ENCODE results near the gene OSGIN1. TPM values are rescaled to one million over a fixed set of nuclear protein-coding genes. Genes with fewer than 3 reads are reported as not detected.

OSGIN1 gene
- total and polyA plus RNA-seq, 2 of the 8 experiments (the other 6 are each of a cell fraction or from before 2014, with no cell fraction given): 0.58 to 0.76 TPM

GRCh38 chr16:83908798-83909197 lies 44.2 kb upstream of the OSGIN1 start:
- Histone ChIP-seq H3K18ac (ENCODE audit: extremely low read depth, low read length) (no peak overlapping the region), H4K20me1 (replicated peaks in 1 of 2; ENCODE audit: control insufficient read depth in 1 of 2, insufficient read depth in 2 of 2, low read length in 2 of 2) (peaks cover 0 to 6% of the 10 kb centered on the region in 2 experiments), H2BK15ac (ENCODE audit: low read length) (no peak overlapping the region), H3K4me2 (ENCODE audit: insufficient read depth in 1 of 2, low read depth in 2 of 2, low read length in 2 of 2) (no peak overlapping the region), H3K36me3 (ENCODE audit: control insufficient read depth in 2 of 4, insufficient read depth in 4 of 4, low read length in 3 of 4) (peaks cover 5 to 17% (median 7%) of the 10 kb centered on the region in 4 experiments; a peak in 5 of 8 replicates), H3K9me3 (ENCODE audit: insufficient read depth in 2 of 2, low read depth in 1 of 2, low read length in 1 of 2) (no peaks in the 10 kb centered on the region), H3K23ac (ENCODE audit: insufficient read length) (no peak overlapping the region), H3K23me2 (ENCODE audit: low read depth, low read length) (no peaks in the 10 kb centered on the region), H3K79me1 (ENCODE audit: low read depth, low read length) (peaks cover 2% of the 10 kb centered on the region; the same call in 1 of the 2 replicates), H2BK120ac (replicated peaks; ENCODE audit: low read depth, low read length) (no peak overlapping the region), H4K5ac (ENCODE audit: insufficient read length, low read depth, low read length) (no peak overlapping the region), H2BK20ac (ENCODE audit: low read length) (no peak overlapping the region), H3K9ac (replicated peaks in 1 of 4; ENCODE audit: extremely low read depth in 1 of 4, low read depth in 3 of 4, low read length in 3 of 4) (no peak overlapping the region), H2AFZ (ENCODE audit: low read length) (no peak overlapping the region), H3K4me1 (replicated peaks in 1 of 4; ENCODE audit: control insufficient read depth in 3 of 4, insufficient read depth in 4 of 4, low read length in 3 of 4) (peaks cover 0 to 5% (median 2%) of the 10 kb centered on the region in 4 experiments; a peak in 4 of 7 replicates), H3K4ac (replicated peaks; ENCODE audit: insufficient read length, low read depth, low read length) (no peak overlapping the region), H2BK12ac (ENCODE audit: low read depth, low read length) (no peak overlapping the region), H4K8ac (ENCODE audit: extremely low read depth, insufficient read depth, low read length) (no peak overlapping the region), H3K4me3 (ENCODE audit: extremely low read depth in 1 of 4, insufficient read depth in 2 of 4, low read depth in 3 of 4, low read length in 4 of 4) (no peak overlapping the region), H3K27ac (ENCODE audit: low read depth, low read length) (no peak overlapping the region), H4K91ac (replicated peaks; ENCODE audit: insufficient read length, low read length) (no peak overlapping the region), H2AK5ac (ENCODE audit: low read depth, low read length) (no peak overlapping the region), H3K27me3 (replicated peaks in 1 of 4; ENCODE audit: control insufficient read depth in 3 of 4, extremely low read depth in 1 of 4, insufficient read depth in 3 of 4, low read length in 3 of 4) (no peaks in the 10 kb centered on the region), H2BK5ac (ENCODE audit: low read depth, low read length) (no peak overlapping the region), H3K56ac (replicated peaks; ENCODE audit: insufficient read length, low read depth, low read length) (no peak overlapping the region), H3K79me2 (ENCODE audit: control insufficient read depth in 1 of 2, insufficient read depth in 2 of 2, low read length in 2 of 2) (peaks cover 0 to 7% of the 10 kb centered on the region in 2 experiments; a peak in 2 of 4 replicates), H3K14ac (ENCODE audit: insufficient read length) (no peak overlapping the region)
- DNase-seq (ENCODE audit: low read depth in 1 of 2, low spot score in 2 of 2): no peak
- TF ChIP-seq TEAD4 (IDR thresholded peaks at IDR 0.05; ENCODE audit: low read depth, low read length) (0 out of 2 replicates have a peak, but pooled peaks have one; percentile 8), POLR2AphosphoS5 (IDR thresholded peaks at IDR 0.05; ENCODE audit: low read depth, low read length) (peak; percentile 87), NANOG (IDR thresholded peaks at IDR 0.05; ENCODE audit: insufficient read depth, low read depth, low read length, poor library complexity, severe bottlenecking) (peak; percentile 74), SIRT6 (IDR thresholded peaks at IDR 0.05; ENCODE audit: low read length) (no peak)
- FAIRE-seq: no peak
- ChIA-PET POLR2A (ENCODE audit: partially characterized antibody) (interaction anchor here (0.9 to 1.0 kb wide), 2 partner anchors 9 to 45 kb away, joined by 3 to 4 read pairs; no protein-coding TSS in a partner anchor), CTCF (ENCODE audit: partially characterized antibody) (interaction anchor here (1.6 kb wide), 1 partner anchor 81 kb away, joined by 3 read pairs; no protein-coding TSS in a partner anchor)
- WGBS, 2 experiments (ENCODE audit: extremely low coverage in 1 of 2, insufficient coverage in 1 of 2, insufficient read length in 1 of 2, insufficient replicate concordance in 2 of 2, low coverage in 1 of 2, low lambda C conversion rate in 2 of 2, missing lambda C conversion rate in 1 of 2): 89% methylated on average over 2 of the region's 2 CpGs; no CpG with 5 or more reads in 1 of the 2 experiments

All from H1 (cell line).